Thoracic aorta (tissue), 2 donors: ENCODE results near the gene HOXD8. TPM values are rescaled to one million over a fixed set of nuclear protein-coding genes. Genes with fewer than 3 reads are reported as not detected.
A peak's percentile ranks its signal among the peaks of the same experiment; 100 is the strongest.

Experiments used
- ATAC-seq: fragments of 150-250 bp; one replicate; pipeline ENCODE4 v1.8.0; 2017; ENCODE audit warnings: low read depth; ENCODE audit not compliant: insufficient number of reproducible peaks, low FRiP score
- DNase-seq: peaks from one replicate; pipeline ENCODE4 v3.0.0-alpha.2; 2020; ENCODE audit warnings: low spot score
- H3K27ac ChIP-seq, 2 donors: fragments of 200-600 bp; sonication (generic); 1 replicate in 1 of 2; 2 replicates in 1 of 2; pipeline ENCODE4 v1.5.1; 2016; ENCODE audit warnings: mild to moderate bottlenecking in 2 of 2, moderate library complexity in 2 of 2
- H3K27me3 ChIP-seq: fragments of 200-600 bp; sonication (generic); replicated peaks from 2 replicates; pipeline ENCODE4 v1.6.0; 2016; ENCODE audit warnings: mild to moderate bottlenecking; ENCODE audit not compliant: insufficient read depth
- H3K36me3 ChIP-seq: fragments of 200-600 bp; sonication (generic); one replicate; pipeline ENCODE4 v1.5.1; 2016
- H3K4me1 ChIP-seq, 2 donors: fragments of 200-600 bp; sonication (generic); 1 replicate in 1 of 2; 2 replicates in 1 of 2; pipeline versions ENCODE4 v1.5.1 to v1.6.0; 2016; ENCODE audit warnings: low read depth in 2 of 2, mild to moderate bottlenecking in 1 of 2; ENCODE audit not compliant: control insufficient read depth in 1 of 2
- H3K4me3 ChIP-seq: fragments of 200-600 bp; sonication (generic); 2 replicates; pipeline ENCODE4 v1.5.1; 2016; ENCODE audit warnings: mild to moderate bottlenecking
- H3K9me3 ChIP-seq: fragments of 200-600 bp; sonication (generic); 2 replicates; pipeline ENCODE4 v1.5.1; 2016
- total RNA-seq, 2 donors: library from RNA; depleted of rRNA; stranded (reverse); fragments of >200 nt; gene quantifications; one replicate each; pipeline versions ENCODE4 v1.1.0 to v1.2.3, GENCODE V29; 2016
- TF ChIP-seq, protein P1 (sequence below): fragments of 200-600 bp; sonication (generic); IDR thresholded peaks from one replicate; pipeline ENCODE4 v1.5.1; 2019; ENCODE audit warnings: antibody characterized with exemption

Gene HOXD8
- total RNA-seq, 2 donors from 2014 or later, result 3.9 to 11.2 TPM

DNA sequence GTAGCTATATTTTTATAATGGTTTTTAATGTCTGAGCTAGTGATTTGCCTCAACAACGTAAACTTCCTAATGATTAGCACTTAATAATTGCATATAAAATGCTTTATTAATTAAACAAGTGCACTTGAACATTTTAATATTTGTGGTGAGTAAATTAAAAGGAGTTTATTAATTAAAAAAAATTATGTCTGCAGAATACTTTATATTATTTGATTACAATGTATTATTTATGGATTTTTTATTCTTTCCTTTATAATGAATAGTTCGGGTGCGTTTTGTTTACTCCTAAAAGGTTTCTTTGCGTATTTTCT, 2.3 kb downstream of the HOXD8 start:
- Histone ChIP-seq H3K27ac (no peak overlapping the region), H3K4me3 (peak overlapping the region; percentile 85), H3K27me3 (no peaks in the 10 kb centered on the region), H3K4me1 (peaks cover 12 to 46% of the 10 kb centered on the region in 2 donors), H3K9me3 (no peaks in the 10 kb centered on the region), H3K36me3 (no peaks in the 10 kb centered on the region)
- TF ChIP-seq, protein P1, sequence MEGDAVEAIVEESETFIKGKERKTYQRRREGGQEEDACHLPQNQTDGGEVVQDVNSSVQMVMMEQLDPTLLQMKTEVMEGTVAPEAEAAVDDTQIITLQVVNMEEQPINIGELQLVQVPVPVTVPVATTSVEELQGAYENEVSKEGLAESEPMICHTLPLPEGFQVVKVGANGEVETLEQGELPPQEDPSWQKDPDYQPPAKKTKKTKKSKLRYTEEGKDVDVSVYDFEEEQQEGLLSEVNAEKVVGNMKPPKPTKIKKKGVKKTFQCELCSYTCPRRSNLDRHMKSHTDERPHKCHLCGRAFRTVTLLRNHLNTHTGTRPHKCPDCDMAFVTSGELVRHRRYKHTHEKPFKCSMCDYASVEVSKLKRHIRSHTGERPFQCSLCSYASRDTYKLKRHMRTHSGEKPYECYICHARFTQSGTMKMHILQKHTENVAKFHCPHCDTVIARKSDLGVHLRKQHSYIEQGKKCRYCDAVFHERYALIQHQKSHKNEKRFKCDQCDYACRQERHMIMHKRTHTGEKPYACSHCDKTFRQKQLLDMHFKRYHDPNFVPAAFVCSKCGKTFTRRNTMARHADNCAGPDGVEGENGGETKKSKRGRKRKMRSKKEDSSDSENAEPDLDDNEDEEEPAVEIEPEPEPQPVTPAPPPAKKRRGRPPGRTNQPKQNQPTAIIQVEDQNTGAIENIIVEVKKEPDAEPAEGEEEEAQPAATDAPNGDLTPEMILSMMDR, result no peak
- no peak for ATAC-seq
- no peak for DNase-seq

- Histone ChIP-seq H3K4me3 (peak overlapping the region; percentile 28), H3K27ac (no peak overlapping the region), H3K9me3 (no peaks in the 10 kb centered on the region), H3K36me3 (no peaks in the 10 kb centered on the region), H3K27me3 (no peaks in the 10 kb centered on the region), H3K4me1 (peaks cover 12 to 45% of the 10 kb centered on the region in 2 donors)
- ATAC-seq, result no peak
- DNase-seq, result no peak
- TF ChIP-seq, protein P1, result no peak
Measured at GRCh38 chr2:176132205-176133171, 3.0 kb downstream of the HOXD8 start.

- TF ChIP-seq, protein P1, result no peak
- Histone ChIP-seq H3K27me3 (no peaks in the 10 kb centered on the region), H3K9me3 (no peaks in the 10 kb centered on the region), H3K4me1 (peaks cover 12 to 44% of the 10 kb centered on the region in 2 donors), H3K27ac (no peak overlapping the region), H3K4me3 (no peak overlapping the region), H3K36me3 (no peaks in the 10 kb centered on the region)
- no peak for DNase-seq
- no peak for ATAC-seq
Measured at GRCh38 chr2:176133389-176133788, 3.9 kb downstream of the HOXD8 start.

GRCh38 chr2:176134035-176134434, 4.5 kb downstream of the HOXD8 start:
- TF ChIP-seq, protein P1, result no peak
- Histone ChIP-seq H3K27me3 (no peaks in the 10 kb centered on the region), H3K9me3 (no peaks in the 10 kb centered on the region), H3K4me3 (no peak overlapping the region), H3K36me3 (no peaks in the 10 kb centered on the region), H3K27ac (no peak overlapping the region), H3K4me1 (peaks cover 12 to 37% of the 10 kb centered on the region in 2 donors)
- DNase-seq (no peak), ATAC-seq (no peak)

DNA sequence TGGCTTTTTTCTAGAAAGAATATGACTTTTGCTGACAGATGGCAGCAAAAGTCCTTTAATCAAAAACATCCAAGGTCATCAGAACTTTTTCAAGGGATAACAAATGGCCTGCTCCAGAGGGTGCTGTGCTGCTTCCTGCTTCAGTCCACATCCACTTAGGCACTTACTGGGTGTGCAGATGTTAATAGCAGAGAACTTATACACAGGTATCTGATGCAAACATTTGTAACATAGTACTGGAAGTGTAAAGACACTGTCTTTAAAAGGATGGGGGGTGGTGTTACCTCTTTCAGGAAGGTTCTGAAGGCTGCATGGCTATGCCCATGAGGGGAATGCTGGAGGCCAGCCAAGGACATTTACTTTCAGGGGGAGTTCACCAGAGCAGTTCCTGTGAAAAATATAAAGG, 5.5 kb downstream of the HOXD8 start:
- Histone ChIP-seq H3K9me3 (no peaks in the 10 kb centered on the region), H3K27ac (peak overlapping the region in 1 of 2 donors; percentile 88), H3K4me1 (peaks cover 13 to 34% of the 10 kb centered on the region in 2 donors), H3K36me3 (no peaks in the 10 kb centered on the region), H3K27me3 (no peaks in the 10 kb centered on the region), H3K4me3 (no peak overlapping the region)
- TF ChIP-seq, protein P1, result no peak
- DNase-seq (no peak), ATAC-seq (no peak)
